GM18498 (cell line): ENCODE data around the gene COG5.
"Not testable (repeated sequence)": the region's sequence is repeated elsewhere in the genome, so short reads cannot be mapped to it uniquely, and the experiment has no call there.

Experiments
- ATAC-seq: cut with Tn5 transposase; IDR thresholded peaks from one replicate; pipeline ENCODE4 v1.9.1; 2021; ENCODE audit warnings: mild to moderate bottlenecking, moderate library complexity; ENCODE audit not compliant: unreplicated experiment

Gene COG5

GRCh38 chr7:107580716-107581383, 17.1 kb upstream of the COG5 start:
- no peak for ATAC-seq

GRCh38 chr7:107579885-107580715, 16.4 kb upstream of the COG5 start, which contains the start of gene BCAP29:
BCAP29 (plus strand) TSS chr7:107580246; CDS start chr7:107580773, 527 bp downstream.
- ATAC-seq: peak; percentile 95

DNA sequence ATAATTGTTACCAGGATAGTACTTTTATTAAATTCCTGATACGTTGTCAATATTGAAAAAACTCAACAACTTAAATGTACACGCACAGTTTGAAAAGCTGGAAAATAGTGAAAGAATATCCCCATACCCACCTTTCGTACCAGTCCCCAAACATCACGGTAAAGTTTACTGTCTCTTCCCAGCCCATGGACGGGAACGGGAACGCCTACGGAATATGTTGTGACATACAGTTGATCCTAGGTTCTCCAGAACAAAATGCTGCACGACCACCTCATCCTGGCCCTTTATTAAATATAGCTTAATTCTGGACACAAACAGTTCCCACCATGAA, 15.8 kb upstream of the COG5 start:
- ATAC-seq: no peak

GRCh38 chr7:107573537-107573936, 9.8 kb upstream of the COG5 start:
- no peak for ATAC-seq

- ATAC-seq: no peak
Measured at GRCh38 chr7:107570298-107570697, 6.6 kb upstream of the COG5 start.

DNA sequence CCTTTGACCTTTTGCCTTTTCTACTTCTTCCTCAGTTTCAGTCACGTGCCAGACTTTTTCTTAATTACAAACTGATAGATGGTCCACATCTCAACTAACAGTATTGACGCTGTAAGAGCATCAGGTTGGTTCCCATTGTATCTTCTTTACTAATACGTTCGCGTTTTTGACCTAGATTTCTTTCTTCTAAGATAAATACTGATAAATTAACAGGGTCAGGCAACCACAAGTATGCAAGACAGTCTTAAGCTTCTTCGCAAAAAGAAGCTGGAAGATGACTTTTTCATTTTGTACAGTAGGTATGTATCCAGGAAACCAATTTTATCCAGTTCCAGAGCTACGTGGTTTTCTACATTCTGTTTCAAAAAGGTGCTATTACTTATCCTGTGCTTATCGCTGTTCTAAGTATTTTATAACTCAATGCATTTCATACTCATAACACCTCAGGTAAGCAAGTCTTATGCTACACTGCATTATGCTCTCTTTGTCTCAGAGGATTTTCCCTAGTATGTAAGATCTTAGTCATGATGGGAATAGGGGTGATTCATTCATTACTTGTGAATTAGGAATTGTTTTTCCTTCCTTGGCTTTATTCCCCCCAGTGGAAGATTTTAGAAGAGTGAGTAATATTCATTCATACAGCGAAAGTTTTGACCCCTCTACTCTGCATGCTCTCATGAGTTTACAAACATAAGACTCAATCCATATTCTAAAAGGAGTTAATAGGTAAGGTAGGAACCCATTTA, 1.0 kb upstream of the COG5 start:
- ATAC-seq: no peak

DNA sequence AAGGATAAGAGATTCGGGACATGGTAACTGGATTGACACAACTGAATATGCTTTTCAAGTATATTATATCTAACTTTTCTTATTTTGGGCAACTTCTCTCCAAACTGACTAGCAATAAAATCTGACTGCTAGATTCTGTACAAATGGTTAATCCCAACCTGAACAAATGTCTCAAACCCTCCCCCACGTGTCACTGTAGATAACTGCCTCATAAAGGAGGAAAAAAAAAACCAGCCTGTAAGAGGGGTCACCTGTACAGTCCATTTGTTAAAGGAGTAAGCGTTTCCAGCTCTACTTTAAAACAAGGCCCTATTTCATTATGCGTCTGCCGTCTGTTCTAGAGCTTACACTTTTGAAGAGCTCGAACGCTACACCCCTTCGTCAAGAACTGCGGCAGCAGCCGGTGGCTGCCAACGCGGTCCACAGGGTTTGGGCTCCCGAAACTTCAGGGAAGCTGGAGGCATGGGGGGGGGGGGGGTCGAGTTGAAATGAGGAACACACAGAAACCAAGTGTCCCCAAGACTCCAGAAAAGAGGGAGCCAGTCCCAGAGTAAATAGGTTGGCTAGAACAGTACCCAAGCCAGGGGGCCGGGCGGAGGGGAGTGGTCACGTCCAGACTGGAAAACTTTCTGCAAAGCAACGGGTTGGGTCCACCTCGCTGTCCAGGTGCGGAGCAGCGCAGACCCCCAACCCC, 492 bp downstream of the COG5 start:
- peak; percentile 66 for ATAC-seq

GRCh38 chr7:107560898-107561516, 2.7 kb downstream of the COG5 start:
- no peak for ATAC-seq

DNA sequence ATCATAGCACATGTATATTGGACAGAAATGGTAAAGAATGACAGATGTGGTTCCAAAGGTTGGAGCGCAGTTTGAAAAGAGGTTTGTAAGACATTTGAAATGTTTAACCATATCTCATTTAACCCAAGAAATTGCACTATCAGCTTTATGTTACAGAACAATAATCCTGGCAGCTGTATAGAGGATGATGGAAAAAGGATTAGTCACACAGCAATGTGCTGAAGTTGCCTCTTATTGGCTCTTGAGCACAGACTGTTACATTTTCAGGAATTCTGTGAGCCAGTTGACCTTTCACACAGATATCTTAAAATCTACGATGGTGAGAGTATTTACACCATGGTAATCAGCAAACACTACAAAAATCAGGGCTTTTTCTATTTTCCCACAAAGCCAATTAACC, 3.9 kb downstream of the COG5 start:
- no peak for ATAC-seq

DNA sequence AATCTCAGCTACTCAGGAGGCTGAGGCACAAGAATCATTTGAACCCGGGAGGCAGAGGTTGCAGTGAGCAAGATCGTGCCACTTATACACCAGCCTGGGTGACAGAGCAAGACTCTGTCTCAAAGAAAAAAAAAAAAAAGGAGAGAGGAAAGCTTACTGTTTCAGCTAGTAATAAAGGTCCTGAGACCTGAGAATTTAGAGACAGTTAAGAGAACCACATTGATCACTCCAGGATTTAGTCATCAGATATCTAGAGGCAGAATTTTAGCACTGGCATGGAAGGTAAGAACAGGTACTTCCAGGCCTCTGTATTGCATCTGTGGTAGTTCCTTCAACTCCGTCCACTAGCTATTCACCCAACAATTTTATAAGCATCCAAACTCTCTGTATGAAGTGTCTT, 7.8 kb downstream of the COG5 start:
- ATAC-seq: no peak

DNA sequence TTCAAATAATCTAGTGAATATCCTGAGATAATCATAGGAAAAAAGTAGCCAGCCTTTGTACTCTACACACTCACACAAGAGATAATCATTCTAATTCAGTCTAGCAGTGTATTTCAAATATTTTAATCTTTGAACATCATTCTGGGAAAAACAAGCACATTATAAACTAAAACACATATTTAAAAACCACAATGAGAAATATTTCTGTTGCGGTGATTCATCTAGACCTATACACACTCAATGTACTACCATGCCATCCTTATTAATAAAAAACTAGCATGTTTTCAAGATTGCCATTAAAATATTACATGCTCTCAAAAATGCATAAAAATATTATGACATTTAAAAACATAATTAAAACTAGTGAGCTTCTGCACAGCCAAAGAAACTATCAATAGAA, 11.8 kb downstream of the COG5 start:
- no peak for ATAC-seq

DNA sequence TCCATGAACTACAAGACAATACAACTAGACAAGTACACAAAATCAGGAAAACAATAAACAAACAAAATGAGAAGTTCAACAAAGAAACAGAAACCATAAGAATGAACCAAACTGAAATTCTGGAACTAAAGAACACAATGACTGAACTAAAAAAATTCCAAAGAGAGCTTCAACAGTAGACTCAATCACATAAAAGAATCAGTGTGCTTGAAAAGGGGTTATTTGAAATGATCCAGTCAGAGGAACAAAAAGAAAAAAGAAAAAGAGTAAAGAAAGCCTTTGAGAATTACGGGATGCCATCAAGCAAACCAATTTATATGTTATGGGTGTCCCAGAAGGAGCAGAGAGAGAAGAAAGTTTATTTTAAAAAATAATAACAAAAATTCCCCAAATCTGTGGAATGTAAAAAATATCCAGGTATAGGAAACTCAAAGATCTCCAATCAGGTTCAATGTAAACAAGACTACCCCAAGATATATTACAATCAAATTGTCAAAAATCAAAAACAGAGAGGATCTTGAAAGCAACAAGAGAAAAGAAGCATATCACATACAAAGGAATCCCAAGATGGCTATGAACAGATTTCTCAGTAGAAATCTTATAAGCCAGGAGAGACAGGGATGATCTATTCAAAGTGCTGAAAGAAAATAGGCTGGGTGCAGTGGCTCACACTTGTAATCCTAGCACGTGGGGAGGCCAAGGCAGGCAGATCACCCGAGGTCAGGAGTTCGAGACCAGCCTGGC, 18.7 kb downstream of the COG5 start:
- no peak for ATAC-seq

GRCh38 chr7:107543338-107543993, 20.3 kb downstream of the COG5 start:
- no peak for ATAC-seq

- ATAC-seq: no peak
Measured at GRCh38 chr7:107538001-107538400, 25.7 kb downstream of the COG5 start.

- not testable (repeated sequence) for ATAC-seq
Measured at GRCh38 chr7:107537228-107537627, 26.5 kb downstream of the COG5 start.

DNA sequence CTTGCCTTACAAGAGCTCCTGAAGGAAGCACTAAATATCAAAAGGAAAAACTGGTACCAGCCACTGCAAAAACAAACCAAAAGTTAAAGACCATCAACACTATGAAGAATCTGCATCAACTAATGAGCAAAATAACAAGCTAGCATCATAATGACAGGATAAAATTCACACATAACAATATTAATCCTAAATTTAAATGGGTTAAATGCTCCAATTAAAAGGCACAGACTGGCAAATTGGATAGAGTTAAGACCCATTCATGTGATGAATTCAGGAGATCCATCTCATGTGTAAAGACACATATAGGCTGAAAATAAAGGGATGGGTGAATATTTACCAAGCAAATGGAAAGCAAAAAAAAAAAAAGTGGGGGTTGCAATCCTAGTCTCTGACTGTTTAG, 29.6 kb downstream of the COG5 start:
- ATAC-seq: no peak

DNA sequence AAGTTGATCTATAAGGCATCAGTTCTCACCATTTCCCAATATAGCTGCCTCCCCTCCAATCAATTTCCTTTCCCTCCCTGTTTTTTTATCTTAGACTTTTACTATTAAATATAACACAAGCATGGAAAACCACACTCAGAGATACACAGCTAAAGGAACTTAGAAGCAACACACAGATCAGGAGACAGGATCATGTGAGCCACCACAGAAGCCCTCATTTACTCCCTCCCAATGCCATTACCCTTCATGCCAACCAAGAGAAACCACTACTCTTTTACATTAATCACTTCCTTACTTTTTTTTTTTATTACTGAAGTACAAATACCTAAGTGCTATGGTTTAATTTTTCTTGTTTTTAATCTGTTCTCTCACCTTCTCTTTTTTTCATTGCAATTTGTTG, 33.0 kb downstream of the COG5 start:
- ATAC-seq: no peak

GRCh38 chr7:107528461-107528860, 35.3 kb downstream of the COG5 start:
- ATAC-seq: no peak

DNA sequence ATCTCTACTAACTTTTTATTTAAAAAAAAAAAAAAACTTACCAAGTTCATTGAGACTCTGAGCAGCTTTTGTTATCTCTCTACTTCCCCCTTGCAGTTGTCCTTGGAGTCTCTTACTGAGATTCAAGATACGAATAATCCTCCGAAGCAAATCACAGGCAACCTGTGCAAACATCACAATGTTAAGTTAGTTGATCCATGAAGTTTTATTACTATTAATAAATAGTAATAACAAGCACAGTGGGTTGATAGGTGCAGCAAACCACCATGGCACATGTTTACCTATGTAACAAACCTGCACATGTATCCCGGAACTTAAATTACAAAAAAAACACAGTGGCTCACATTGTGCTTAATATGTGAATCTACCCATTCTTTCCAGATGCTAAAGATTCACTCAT, 36.5 kb downstream of the COG5 start:
- no peak for ATAC-seq

- no peak for ATAC-seq
Measured at GRCh38 chr7:107526672-107527071, 37.0 kb downstream of the COG5 start.
